Lower lobe of right lung (tissue), 2 donors: ENCODE results near the gene TRIM59. TPM values are rescaled to one million over a fixed set of nuclear protein-coding genes. Genes with fewer than 3 reads are reported as not detected.

Source experiments
- ATAC-seq, 2 donors: fragments of 200-7000 bp; cut with Tn5 transposase; one replicate each; pipeline ENCODE4 v1.9.1; 2020 to 2022; ENCODE audit warnings: mild to moderate bottlenecking in 2 of 2, moderate library complexity in 2 of 2
- DNase-seq: peaks from one replicate; pipeline ENCODE4 v3.0.0-alpha.2; 2020
- H3K27ac ChIP-seq: fragments of 200-600 bp; one replicate; pipeline ENCODE4 v1.8.0; 2022
- H3K27me3 ChIP-seq: fragments of 200-600 bp; one replicate; pipeline ENCODE4 v1.8.0; 2022; ENCODE audit warnings: low read depth
- H3K36me3 ChIP-seq: fragments of 200-600 bp; one replicate; pipeline ENCODE4 v1.8.0; 2022; ENCODE audit warnings: mild to moderate bottlenecking
- H3K4me1 ChIP-seq: fragments of 200-600 bp; one replicate; pipeline ENCODE4 v1.8.0; 2022
- H3K4me3 ChIP-seq: fragments of 200-600 bp; one replicate; pipeline ENCODE4 v1.8.0; 2022; ENCODE audit warnings: mild to moderate bottlenecking
- H3K9me3 ChIP-seq: fragments of 200-600 bp; one replicate; pipeline ENCODE4 v1.8.0; 2022
- intact Hi-C: fragments of 100-400 bp; cut with DNase I; formaldehyde crosslinking; loops from one replicate; pipeline ENCODE4 v1.11.0; 2022
- long read RNA-seq: library from polyadenylated mRNA; unstranded; transcript quantifications from one replicate; pipeline ENCODE4 v2.0.0, GENCODE V29; 2021
- total RNA-seq: library from RNA; stranded (reverse); fragmentation: NEBNext Ultra II Directional; extraction: Animal tissue kit (Norgen Biotek cat#: 25700); gene quantifications from one replicate; pipeline ENCODE4 v1.2.1, GENCODE V29; 2021
- TF ChIP-seq, protein P1 (sequence below): fragments of 200-600 bp; IDR thresholded peaks from one replicate; pipeline ENCODE4 v1.8.0; 2022; ENCODE audit warnings: antibody characterized with exemption, mild to moderate bottlenecking
- donor health status: DM: no; HTN: yes; CAD: no; lungs with severe emphysema.

TRIM59 gene
- total RNA-seq, result 4.4 TPM
- long read RNA-seq, partial matches to known transcripts, result 0 of 2 reads
- long read RNA-seq, other reads (novel, unspliced or antisense), result 1 of 2 reads

DNA sequence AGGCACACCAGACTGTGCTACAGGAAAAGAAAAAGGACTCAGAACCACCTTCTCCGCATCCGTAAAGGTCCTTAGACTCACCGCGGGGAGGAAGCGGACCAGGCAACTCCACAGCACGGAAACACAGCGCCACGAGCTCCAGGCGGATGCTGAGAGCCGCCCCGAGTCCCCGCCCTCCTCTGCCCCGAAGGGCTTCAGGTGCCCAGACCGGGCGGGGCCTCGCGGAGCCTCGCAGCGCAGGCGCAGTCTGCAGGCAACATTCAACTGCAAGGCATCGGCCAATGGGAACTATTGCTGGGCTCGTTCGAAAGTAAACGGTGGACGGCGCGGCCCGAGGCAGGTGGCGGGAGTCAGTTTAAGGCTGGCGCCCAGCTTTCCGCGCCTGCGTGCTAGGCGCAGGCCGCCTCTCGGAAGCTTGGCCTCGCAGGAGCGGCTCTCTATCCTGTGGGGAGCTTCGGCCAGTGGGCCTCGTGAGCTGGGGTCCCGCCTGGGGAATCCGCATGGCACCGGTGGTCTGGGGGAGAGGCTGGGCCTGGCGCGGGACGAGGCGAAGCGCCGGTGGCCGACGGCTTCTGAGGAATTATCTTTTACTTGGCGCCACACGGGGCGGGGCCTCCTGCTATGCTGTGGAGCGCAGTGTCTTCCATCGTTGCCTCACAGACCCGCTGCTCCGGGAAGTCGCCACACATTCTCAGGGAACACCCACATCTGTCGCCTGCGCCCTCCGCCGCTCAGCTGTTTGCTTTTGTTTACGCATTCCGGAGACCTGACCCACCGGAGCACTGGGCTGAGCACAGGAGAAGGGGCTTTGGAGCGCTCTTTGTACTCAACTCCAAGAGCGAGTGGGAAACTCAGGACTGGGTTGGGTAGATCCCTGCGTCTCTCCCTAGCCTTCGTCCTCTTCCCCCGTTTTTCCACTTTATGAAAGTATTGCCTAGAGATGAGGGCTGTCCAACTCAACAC lies at the start of gene TRIM59:
TSS of gene TRIM59 (minus strand) at position 151 of the 963 bp plus-strand sequence. CDS start 10,603 bp downstream, outside the sequence.
- H3K4me1 ChIP-seq, result peaks cover 6% of the 10 kb centered on the region
- H3K36me3 ChIP-seq, result no peaks in the 10 kb centered on the region
- DNase-seq (peak; percentile 97), ATAC-seq (peak; percentile 98)
- intact Hi-C loops, result no loop called here
- peak within 1 kb of the TSS; percentile 57 for H3K4me3 ChIP-seq
- peaks cover 3% of the 10 kb centered on the region for H3K27me3 ChIP-seq
- peak within 1 kb of the TSS; percentile 76 for H3K27ac ChIP-seq
- no peaks in the 10 kb centered on the region for H3K9me3 ChIP-seq
- TF ChIP-seq, protein P1, sequence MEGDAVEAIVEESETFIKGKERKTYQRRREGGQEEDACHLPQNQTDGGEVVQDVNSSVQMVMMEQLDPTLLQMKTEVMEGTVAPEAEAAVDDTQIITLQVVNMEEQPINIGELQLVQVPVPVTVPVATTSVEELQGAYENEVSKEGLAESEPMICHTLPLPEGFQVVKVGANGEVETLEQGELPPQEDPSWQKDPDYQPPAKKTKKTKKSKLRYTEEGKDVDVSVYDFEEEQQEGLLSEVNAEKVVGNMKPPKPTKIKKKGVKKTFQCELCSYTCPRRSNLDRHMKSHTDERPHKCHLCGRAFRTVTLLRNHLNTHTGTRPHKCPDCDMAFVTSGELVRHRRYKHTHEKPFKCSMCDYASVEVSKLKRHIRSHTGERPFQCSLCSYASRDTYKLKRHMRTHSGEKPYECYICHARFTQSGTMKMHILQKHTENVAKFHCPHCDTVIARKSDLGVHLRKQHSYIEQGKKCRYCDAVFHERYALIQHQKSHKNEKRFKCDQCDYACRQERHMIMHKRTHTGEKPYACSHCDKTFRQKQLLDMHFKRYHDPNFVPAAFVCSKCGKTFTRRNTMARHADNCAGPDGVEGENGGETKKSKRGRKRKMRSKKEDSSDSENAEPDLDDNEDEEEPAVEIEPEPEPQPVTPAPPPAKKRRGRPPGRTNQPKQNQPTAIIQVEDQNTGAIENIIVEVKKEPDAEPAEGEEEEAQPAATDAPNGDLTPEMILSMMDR, result no peak

- no peaks in the 10 kb centered on the region for H3K27me3 ChIP-seq
- DNase-seq (no peak), ATAC-seq (no peak)
- intact Hi-C loops, result no loop called here
- no peak overlapping the region for H3K4me3 ChIP-seq
- peaks cover 37% of the 10 kb centered on the region for H3K36me3 ChIP-seq
- H3K9me3 ChIP-seq, result no peaks in the 10 kb centered on the region
- TF ChIP-seq, protein P1, result no peak
- H3K4me1 ChIP-seq, result no peaks in the 10 kb centered on the region
- H3K27ac ChIP-seq, result no peak overlapping the region
Observed at GRCh38 chr3:160498202-160498601, 48.6 kb upstream of the TRIM59 start.

DNA sequence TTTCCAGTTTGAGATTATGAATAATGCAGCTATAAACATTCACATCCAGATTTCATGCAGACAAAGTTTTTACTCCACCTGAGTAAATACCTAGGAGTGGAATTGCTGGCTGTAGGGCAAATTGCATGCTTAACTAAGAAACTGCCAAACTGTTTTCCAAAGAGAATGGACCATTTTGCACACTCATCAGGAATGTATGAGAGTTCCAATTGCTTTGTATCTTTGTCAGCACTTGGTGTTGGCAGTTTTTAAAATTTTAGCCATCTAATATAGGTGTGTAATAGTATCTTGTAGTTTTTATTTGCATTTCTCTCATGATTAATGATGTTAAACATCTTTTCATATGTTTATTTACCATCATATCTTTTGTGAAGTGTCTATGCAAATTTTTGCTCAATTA lies 40.6 kb upstream of the TRIM59 start:
- Histone ChIP-seq H3K27me3 (no peaks in the 10 kb centered on the region), H3K36me3 (no peaks in the 10 kb centered on the region), H3K9me3 (no peaks in the 10 kb centered on the region), H3K4me3 (no peak overlapping the region), H3K4me1 (no peaks in the 10 kb centered on the region), H3K27ac (no peak overlapping the region)
- DNase-seq, result no peak
- TF ChIP-seq, protein P1, result no peak
- intact Hi-C loops, result no loop called here
- no peak for ATAC-seq

DNA sequence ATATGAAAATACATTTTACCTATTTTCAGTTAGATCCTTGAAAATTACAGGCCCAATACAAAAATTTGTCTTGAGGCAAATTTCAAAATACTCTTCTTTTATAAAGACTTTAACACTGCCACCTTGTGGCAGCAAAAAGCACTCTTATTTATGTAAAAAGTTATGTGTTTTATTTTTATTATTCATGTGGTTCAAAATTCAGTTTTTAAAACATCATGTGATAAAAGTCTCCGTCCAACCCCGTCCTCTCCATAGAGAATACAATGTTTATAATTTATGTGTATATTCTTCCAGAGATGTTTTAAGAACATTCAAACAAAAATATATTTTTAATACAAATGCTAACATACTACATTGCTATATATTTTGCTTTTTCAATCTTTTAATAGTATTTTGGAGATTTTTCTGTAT lies 36.9 kb upstream of the TRIM59 start:
- DNase-seq (no peak), ATAC-seq (no peak)
- intact Hi-C loops, result no loop called here
- H3K27me3 ChIP-seq, result no peaks in the 10 kb centered on the region
- H3K4me1 ChIP-seq, result no peaks in the 10 kb centered on the region
- no peaks in the 10 kb centered on the region for H3K9me3 ChIP-seq
- TF ChIP-seq, protein P1, result peak; percentile 65
- H3K36me3 ChIP-seq, result no peaks in the 10 kb centered on the region
- peak overlapping the region; percentile 41 for H3K4me3 ChIP-seq
- no peak overlapping the region for H3K27ac ChIP-seq

DNA sequence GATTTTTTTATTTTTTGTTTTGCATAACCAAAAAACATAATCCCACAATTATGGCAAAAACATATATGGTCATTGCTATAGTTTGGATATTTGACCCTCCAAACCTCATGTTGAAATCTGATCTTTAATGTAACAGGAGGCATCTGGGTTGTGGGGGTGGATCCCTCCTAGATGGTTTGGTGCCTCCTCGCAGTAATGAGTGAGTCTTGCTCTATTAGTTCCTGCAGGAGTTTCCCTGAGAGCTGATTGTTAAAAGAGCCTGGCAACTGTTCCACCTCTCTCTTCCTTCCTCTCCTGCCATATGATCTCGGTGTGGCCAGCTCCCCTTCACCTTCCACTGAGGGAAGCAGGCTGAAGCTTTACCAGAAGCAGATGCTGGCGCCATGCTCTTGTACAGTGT lies 33.2 kb upstream of the TRIM59 start:
- H3K4me3 ChIP-seq, result no peak overlapping the region
- no peaks in the 10 kb centered on the region for H3K36me3 ChIP-seq
- intact Hi-C loops, result no loop called here
- TF ChIP-seq, protein P1, result no peak
- no peaks in the 10 kb centered on the region for H3K9me3 ChIP-seq
- no peaks in the 10 kb centered on the region for H3K27me3 ChIP-seq
- H3K4me1 ChIP-seq, result no peaks in the 10 kb centered on the region
- H3K27ac ChIP-seq, result no peak overlapping the region
- ATAC-seq, result no peak
- no peak for DNase-seq
